NCI-H526 treated with DMSO at 0.1 percent for 48 hours (cell line): ENCODE results near the gene ETV6.

Experiments used
- DNase-seq: peaks from one replicate; lab custom pipeline; 2025; lab: John Stamatoyannopoulos, UW

The ETV6 gene

DNA sequence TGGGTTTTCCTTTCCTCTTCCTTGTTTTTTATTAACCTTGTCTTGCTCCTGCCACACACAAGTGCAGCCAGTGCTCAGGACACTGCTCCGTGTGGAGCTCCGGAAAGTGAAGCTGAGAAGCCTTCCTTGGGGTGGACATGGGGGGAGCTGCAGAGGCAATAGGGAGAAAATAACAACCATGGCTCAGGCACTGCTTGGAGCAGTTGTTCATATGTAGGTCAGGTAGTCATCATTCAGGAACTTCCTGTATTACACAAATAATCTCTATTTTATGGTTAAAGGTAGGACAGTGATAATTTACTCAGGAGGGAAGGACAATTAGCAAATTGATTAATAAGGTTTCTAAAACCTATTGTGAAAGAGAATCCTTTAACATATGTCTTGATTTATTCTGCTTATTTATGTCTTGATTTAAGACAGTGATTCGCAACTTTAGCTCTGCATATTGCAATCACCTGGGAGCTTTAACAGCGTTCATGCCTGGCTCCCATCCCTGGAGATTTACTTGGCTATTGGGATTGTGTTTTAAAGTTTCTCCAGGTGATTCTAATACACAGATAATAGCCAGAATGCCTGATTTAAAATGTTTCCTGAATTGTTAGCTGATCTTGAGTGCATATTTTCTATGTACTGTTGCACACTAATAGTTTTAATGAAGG is 92.1 kb downstream of the ETV6 start:
- no peak for DNase-seq

GRCh38 chr12:11743423-11744409 is 94.2 kb downstream of the ETV6 start:
- DNase-seq: no peak

GRCh38 chr12:11744410-11744801 is 94.9 kb downstream of the ETV6 start:
- DNase-seq: no peak

DNA sequence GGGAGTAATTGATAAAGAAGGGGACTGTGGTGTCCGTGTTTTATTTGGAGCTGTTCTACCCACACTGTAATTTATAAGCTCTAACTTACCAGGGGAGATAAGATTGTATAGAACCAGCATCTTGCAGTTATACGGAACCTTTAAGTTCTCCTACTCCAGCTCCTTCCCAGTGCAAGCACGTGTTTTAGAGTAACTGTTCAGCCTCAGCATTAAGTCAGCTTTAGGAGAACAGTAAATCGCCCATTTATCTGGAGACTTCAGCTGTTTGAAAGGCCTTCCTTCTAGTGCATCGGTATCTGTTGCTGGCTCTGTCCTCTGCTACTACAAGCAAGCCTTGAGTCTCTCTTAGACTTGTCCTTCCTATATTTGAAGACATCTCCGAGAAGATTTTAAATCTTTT is 95.6 kb downstream of the ETV6 start:
- no peak for DNase-seq

- no peak for DNase-seq
Observed at GRCh38 chr12:11746024-11746771, 96.7 kb downstream of the ETV6 start.

- DNase-seq: no peak
Observed at GRCh38 chr12:11746940-11747716, 97.7 kb downstream of the ETV6 start.

- DNase-seq: no peak
Observed at GRCh38 chr12:11747969-11748368, 98.5 kb downstream of the ETV6 start.

DNA sequence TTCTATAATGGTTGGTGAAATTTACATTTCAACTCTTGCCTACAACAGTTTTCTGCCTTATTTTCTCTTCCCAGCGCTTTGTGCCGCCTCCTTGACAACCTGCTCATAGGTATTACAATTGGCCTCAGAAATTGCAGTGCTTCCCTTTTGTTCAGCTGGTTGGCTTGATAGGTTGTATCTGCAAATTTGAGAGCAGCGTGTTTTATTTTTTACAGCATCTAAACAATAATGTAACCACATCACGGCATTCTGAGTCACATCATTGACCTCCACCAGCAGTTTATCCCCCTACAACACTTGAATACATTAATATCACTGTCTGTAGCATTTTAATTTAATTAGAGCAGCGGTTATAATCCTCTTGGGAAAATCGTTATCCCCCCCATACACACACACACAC is 99.4 kb downstream of the ETV6 start:
- DNase-seq: no peak

DNA sequence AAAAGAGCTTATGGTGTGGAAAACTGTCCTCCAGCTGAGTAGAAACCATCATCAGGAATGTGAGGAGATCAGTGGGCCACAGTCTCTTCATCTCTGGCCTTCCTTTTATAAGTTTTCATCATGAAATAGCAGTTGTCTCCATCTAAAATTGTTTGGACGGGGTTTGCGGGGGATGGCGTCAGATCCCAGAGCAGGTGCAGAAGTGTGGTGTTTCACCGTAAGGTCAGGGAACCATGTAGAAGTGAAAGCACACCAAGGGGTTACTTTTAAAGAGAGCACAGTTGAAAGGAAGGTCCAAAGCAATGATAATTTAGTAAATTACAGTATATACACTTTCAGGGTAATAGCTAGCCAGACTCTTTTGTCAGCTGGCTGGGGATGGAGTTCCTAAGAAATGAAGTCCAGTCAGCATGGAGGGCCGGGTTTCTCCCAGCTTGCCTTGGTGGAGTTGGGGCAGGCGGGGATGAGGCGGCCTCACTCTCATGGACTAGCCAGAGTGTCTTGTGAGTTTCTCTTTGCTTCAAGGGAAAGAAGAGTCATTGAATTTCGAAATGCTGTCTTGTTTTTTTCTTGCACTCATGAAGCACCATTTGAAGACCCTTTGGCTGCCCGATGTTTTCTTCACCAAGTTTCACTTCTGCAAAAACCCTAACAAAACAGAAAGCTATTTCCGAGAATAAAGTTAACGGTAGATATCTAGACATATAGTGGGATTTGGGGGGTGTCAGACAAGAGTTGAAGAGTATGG is 100.6 kb downstream of the ETV6 start:
- no peak for DNase-seq

- no peak for DNase-seq
Observed at GRCh38 chr12:11752403-11753149, 103.1 kb downstream of the ETV6 start.

DNA sequence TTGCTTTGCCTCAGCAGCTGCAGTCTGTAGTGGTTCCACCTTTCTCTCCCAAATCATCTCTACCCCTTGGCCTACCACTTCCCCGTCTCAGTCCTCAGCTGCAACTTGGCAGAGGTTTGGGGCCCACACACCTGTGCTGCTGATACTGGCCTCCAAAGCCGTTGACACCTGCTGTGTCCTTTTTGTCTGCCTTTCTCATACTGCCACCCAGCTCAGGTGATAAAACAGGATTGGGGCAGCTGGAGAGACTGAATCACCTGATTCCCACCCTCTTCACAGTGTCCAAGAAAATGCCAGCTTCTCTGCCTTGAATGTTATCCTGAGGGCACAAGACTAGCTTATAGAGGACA is 103.7 kb downstream of the ETV6 start:
- DNase-seq: no peak

DNA sequence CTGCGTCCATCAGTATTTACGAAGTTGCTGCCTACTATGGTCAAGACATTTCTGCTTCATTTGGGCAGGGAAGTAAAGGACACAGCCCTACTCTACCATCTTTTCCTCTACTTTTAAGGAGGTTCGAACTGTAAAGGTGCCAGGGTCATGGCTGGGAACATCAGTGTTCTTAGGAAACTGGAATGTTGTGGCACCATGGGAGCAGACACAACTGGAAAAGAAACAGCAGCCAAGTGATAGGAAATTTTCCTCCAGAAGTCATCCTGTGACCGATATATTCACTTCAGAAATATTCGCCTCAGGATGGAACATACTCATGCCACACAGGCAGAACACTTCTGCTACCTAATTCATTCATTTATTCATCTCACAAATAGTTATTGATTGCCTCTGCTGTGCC is 104.4 kb downstream of the ETV6 start:
- DNase-seq: no peak

DNA sequence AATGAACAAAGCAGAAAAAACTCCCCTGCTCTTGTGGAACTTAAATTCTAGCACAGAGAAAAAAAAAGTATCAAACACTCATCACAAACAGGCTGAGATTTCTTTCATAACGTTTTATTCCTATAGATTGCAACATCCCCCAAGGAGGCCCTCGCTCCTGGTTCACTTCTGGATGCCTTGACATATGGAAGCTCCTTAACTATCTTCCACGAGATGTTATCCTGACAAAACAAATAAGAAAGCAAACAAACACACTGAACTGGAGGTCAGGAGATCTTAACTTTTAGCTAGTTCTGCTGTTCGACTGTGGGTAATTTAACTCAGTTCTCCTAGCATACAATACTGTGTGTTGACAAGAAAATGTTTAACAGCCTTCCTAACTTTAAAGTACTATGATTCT is 104.8 kb downstream of the ETV6 start:
- DNase-seq: no peak

DNA sequence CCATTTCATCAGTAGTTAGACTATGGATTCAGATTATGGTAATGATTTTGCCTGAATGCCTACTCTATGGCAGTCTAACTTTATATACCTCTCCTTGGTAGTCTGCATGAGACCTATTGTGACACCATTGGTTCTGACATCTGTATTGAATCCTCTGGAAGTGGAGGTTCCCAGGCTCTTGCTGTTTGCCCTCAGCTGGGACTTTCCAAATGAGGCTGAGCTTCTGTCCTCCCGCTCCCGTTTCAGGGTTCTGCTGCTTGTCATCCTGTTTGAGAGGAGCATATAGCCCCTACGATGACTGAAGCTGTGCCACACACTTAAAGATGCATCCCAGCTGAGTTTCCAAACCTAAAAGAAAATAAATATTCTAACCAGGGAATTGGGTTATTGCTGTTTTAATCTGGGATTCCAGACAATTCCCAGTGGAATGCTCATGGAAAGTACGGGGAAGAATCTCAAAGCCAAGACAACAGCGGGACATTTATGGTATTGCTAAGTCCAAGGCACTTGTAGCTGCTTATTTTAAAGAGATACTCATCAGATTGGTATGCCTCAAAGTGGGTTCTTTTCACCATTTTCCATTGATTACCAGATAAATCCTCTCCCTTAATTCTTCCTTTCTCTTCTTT is 105.9 kb downstream of the ETV6 start:
- DNase-seq: no peak

GRCh38 chr12:11756022-11756421 is 106.5 kb downstream of the ETV6 start:
- no peak for DNase-seq

- no peak for DNase-seq
Observed at GRCh38 chr12:11756523-11756922, 107.0 kb downstream of the ETV6 start.

GRCh38 chr12:11757095-11757494 is 107.6 kb downstream of the ETV6 start:
- no peak for DNase-seq

GRCh38 chr12:11757531-11757930 is 108.1 kb downstream of the ETV6 start:
- no peak for DNase-seq

DNA sequence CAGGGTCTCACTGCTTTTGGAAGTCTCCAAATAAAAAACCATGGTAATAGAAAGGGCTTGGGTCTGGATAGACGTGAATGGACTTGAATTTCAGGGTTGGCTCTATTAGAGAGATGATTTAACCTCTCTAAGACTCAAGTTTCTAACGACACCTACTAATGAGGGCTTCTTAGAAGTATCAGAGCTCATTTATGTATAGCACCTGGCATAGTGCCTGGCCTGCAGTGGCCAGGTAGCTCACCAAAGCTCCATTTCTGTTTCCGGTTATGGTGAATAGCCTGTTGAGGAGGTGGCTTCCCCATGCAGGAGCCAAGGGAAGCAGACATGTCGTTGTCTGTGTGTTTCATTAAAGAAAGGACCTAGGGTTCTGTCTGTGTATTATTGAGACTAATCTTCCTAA is 108.6 kb downstream of the ETV6 start:
- DNase-seq: no peak
